ENCODE data around the gene BIN1.

The BIN1 gene

GRCh38 chr2:127024769-127025358 is 82.1 kb downstream of the BIN1 start:
- DNase-seq (ENCODE audit: low read depth in 2 of 2) = no peak

DNA sequence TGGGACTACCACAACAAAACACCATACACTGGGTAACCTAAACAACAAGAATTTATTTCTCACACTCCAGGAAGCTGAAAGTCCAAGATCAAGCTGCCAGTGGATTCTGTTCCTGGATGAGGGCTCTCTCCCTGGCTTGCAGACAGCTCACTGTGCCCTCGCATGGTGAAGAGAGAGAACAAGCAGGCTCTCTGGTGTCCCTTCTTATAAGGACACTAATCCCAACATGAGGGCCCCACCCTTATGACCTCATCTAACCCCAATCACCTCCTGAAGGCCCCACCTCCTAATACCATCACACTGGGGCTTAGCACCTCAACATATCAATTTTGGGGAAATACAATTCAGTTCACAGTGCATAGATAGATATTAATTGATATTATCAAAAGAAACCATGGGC is 83.5 kb downstream of the BIN1 start:
- no peak for DNase-seq (ENCODE audit: low read depth in 2 of 2)

DNA sequence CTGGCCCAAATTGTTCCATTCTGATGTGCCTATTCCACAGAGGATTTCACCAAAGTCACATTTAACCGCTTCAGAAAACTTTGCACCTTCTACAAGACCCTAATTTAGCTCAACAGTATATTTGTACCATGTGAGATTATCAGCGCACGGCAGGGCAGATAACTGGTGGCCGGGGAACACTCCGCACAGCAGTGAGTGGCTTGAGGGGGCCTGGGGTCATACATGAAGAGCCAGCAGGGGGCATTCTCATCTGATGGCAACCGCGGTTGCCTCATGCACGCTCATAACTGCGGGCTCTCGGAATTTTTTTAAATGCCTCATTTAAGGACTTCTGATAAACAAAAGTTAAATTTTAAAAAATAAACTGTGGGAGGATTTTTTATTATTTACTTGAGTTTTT is 84.1 kb downstream of the BIN1 start:
- no peak for DNase-seq (ENCODE audit: low read depth in 2 of 2)

- DNase-seq (ENCODE audit: low read depth in 2 of 2) = no peak
Observed at GRCh38 chr2:127020536-127020935, 86.4 kb downstream of the BIN1 start.

DNA sequence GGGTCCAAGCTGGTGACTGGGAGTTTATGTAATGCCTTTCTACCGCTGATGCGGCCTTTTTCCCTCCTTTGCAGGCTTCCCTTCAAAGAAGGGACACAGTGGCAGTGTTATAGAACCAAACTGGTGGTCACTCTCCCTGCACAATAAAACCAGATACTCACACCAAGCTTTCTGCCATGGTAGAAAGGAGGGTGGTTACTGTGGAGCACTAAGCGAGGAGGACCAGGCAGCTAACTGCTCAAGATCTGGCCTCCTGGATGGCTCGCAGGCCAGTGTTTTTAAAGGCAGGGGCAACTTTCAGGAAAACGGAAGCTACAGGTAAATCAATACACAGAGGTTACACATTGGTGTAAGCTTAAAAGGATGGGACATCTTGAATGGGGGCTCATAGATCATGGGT is 89.4 kb downstream of the BIN1 start:
- DNase-seq (ENCODE audit: low read depth in 2 of 2) = no peak

- DNase-seq (ENCODE audit: low read depth in 2 of 2) = no peak
Observed at GRCh38 chr2:127016329-127016728, 90.6 kb downstream of the BIN1 start.

- DNase-seq (ENCODE audit: low read depth in 2 of 2) = no peak
Observed at GRCh38 chr2:127015106-127015910, 91.6 kb downstream of the BIN1 start.

GRCh38 chr2:127014630-127015029 is 92.3 kb downstream of the BIN1 start:
- DNase-seq (ENCODE audit: low read depth in 2 of 2) = no peak

DNA sequence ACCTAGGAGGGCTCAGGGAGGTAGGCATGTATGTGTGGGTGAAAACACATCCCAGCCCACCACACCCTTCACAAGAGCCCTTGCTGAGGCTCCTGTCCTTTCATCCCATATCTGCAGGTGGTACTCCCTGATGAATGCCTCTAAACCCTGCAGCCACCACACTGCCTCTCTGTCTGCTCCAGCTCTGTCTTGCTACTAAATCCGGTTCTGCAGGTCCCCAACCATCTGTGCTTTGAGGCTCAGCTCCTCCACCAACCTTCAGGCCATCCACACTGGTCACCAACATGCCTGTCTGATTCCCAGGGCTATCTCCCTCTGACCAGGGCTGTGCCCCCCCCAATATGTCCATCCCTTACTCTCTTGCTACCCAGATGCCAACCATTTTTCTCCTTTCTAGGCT is 92.7 kb downstream of the BIN1 start:
- no peak for DNase-seq (ENCODE audit: low read depth in 2 of 2)

DNA sequence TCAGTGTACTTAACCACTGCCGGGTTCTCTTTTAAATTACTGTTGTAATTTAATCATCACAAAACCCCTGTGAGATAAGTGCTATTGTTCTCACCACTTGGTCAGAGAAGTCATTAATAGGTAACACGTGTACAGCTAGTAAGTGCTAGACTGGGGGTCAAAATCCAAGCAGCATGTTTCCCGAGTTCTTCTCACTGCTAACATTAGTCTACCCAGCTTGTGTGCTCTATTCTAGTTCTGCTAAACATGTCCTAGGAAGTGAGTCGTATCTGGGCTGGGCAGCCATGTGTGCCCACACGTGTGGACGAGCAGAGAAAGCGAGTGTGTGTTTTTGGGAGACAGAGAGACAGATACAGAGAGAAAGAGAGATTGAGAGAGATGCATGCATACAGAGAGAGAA is 94.1 kb downstream of the BIN1 start:
- no peak for DNase-seq (ENCODE audit: low read depth in 2 of 2)

- no peak for DNase-seq (ENCODE audit: low read depth in 2 of 2)
Observed at GRCh38 chr2:127012215-127012614, 94.7 kb downstream of the BIN1 start.

DNA sequence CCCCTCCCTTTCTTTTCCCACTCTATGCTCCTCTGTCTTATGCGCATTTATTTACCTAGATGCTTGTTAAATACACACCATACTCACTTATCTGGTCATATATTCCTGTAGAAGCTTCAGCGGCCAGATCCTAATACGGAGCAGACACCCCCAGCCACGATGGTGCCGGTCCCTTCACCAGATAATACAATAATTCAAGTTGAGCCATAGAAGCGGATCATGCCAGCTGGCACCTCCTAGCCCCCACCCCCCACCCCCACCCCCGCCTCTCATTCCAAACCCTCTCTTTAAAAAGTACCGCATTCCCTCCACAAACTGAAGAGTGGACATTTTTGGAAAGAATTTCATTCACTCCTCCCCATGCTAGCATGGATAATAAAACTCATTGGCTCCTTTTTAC is 95.2 kb downstream of the BIN1 start:
- DNase-seq (ENCODE audit: low read depth in 2 of 2) = no peak

DNA sequence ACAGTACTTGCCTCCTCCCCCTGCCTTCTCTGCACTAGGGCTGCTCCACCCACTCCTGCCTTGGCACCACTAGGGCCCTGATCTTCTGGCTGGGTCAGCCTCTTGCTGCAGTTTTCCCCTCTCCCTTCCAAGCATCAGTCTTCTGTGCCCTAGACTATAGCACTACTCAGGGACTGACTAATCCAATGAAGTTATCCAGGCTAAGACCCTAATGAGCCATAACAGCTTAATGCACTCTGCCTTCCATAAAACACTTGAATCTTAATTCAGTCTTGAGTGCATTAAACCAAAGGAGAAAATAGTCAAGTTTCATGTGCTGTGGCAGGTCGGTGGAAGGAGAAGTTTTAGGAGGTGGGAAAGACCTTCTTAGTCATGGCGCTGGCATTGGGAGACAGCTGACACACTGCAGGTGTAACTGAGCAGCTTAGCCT is 95.7 kb downstream of the BIN1 start:
- no peak for DNase-seq (ENCODE audit: low read depth in 2 of 2)

DNA sequence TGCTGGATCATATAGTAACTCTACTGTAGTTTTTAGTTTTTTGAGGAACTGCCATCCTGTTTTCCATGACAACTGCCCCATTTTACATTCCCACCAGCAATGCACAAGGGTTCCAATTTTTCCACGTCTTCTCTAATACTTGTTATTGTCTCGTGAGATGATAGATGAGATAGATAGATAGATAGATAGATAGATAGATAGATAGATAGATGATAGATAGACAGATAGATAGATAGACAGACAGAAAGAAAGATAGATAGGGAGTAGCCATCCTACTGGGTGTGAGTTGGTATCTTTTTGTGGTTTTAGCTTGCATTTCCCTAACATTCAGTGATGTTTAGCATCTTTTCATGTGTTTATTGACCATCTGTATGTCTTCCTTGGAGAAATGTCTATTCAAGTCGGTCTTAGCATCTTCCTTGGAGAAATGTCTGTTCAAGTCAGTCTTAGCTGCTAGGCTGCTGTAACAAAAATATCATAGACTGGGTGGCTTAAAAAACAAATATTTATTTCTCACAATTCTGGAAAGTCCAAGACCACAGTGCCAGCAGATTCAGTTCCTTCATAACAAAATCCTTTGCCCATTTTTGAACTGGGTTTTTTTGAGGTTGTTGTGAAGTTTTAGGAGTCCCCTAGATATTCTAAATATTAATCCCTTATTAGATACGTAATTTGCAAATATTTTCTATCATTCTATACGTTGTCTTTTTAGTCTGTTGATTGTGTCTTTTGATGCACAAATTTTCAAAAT is 98.5 kb downstream of the BIN1 start:
- no peak for DNase-seq (ENCODE audit: low read depth in 2 of 2)

GRCh38 chr2:127007652-127008051 is 99.3 kb downstream of the BIN1 start:
- DNase-seq (ENCODE audit: low read depth in 2 of 2) = no peak

- DNase-seq (ENCODE audit: low read depth in 2 of 2) = no peak
Observed at GRCh38 chr2:127006962-127007361, 100.0 kb downstream of the BIN1 start.

DNA sequence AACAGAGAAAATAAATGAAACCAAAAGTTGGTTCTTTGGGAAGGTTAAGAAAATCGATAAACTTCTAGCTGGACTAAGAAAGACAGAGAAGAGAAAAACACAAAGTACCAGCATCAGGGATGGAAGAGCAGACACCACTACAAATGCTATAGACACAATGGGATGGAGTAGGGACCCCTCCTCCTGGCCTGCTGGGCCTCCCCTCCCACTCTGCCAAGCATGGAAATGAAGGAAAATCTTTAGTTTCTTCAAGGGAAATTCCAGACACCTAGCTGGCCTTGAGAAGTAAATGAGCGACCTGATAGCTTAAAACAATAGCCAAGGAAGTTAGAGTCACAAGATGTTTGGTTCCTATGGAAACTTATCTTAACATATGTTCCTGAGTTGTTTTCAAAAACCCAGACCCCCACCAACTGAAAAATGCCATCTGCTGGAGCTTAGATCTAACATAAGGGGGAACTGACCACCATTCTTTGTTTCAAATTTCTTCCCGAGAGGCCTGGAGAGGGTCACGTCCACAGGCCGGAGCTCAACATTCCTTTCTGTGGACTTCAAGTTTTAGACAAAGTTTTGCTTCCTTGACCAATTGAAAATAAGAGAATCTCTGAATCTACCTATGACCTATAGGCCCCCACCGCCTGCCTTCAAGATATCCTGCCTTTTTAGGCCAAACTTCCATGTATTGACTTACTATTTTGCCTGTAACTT is 101.9 kb downstream of the BIN1 start:
- DNase-seq (ENCODE audit: low read depth in 2 of 2) = no peak

- no peak for DNase-seq (ENCODE audit: low read depth in 2 of 2)
Observed at GRCh38 chr2:127003070-127003800, 103.7 kb downstream of the BIN1 start.

GRCh38 chr2:127001751-127002150 is 105.2 kb downstream of the BIN1 start:
- no peak for DNase-seq (ENCODE audit: low read depth in 2 of 2)

- DNase-seq (ENCODE audit: low read depth in 2 of 2) = no peak
Observed at GRCh38 chr2:127000937-127001336, 106.0 kb downstream of the BIN1 start.

DNA sequence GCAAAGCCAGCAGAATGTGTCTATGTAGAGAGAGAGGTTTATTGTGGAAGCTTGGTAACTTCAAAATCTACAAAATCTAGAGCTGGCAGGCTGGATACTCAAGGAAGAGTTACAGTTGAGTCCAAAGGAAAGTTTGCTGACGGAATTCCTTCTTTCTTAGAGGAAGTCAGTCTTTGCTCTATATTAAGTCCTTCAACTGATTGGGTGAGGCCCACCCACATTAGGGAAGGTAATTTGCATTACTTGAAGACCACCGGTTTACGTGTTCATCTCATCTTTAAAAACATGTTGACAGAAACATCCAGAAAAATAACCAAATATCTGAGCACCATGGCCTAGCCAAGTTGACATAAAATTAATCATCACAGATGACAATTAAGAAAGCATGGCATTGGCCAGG is 106.8 kb downstream of the BIN1 start:
- no peak for DNase-seq (ENCODE audit: low read depth in 2 of 2)

All from activated CD8-positive, alpha-beta memory T cell treated with anti-CD3 and anti-CD28 coated beads for 4 hours (primary cell).